Neural cell (in vitro differentiated cells): ENCODE data around the gene MCL1.

Experiments used
- CTCF ChIP-seq: fragments of 450-650 bp; IDR thresholded peaks from 2 replicates; pipeline ENCODE4 v1.5.1; 2014; ENCODE audit warnings: antibody characterized with exemption, mild to moderate bottlenecking, moderate library complexity; ENCODE audit not compliant: poor library complexity, severe bottlenecking
- EP300 ChIP-seq: fragments of 450-650 bp; conservative IDR thresholded peaks from 2 replicates; pipeline ENCODE4 v1.6.1; 2014; ENCODE audit warnings: antibody characterized with exemption, mild to moderate bottlenecking, moderate library complexity; ENCODE audit not compliant: poor library complexity, severe bottlenecking
- POLR2AphosphoS5 ChIP-seq: IDR thresholded peaks from 2 replicates; pipeline ENCODE4 v1.6.1; 2012
- REST ChIP-seq: IDR thresholded peaks from 2 replicates; pipeline ENCODE4 v1.6.1; 2012; ENCODE audit warnings: borderline replicate concordance
- TAF1 ChIP-seq: IDR thresholded peaks from 2 replicates; pipeline ENCODE4 v1.6.1; 2012; ENCODE audit warnings: low read depth

- TF ChIP-seq CTCF (no peak), TAF1 (no peak), POLR2AphosphoS5 (no peak), REST (no peak), EP300 (no peak)
These were observed 4.9 kb downstream of the MCL1 start for GRCh38 chr1:150574260-150575071.
